NT2/D1 (cell line): ENCODE results near the gene MAP2K4.

ENCODE experiments used
- SUZ12 ChIP-seq: IDR thresholded peaks from 2 replicates; pipeline ENCODE4 v1.6.1; 2011; ENCODE audit not compliant: insufficient read length, insufficient read depth; ENCODE audit errors: extremely low read depth
- YY1 ChIP-seq: IDR thresholded peaks from 2 replicates; pipeline ENCODE4 v1.6.1; 2011; ENCODE audit not compliant: insufficient read length, insufficient read depth
- ZNF274 ChIP-seq: IDR thresholded peaks from 2 replicates; pipeline ENCODE4 v1.6.1; 2011; ENCODE audit warnings: mild to moderate bottlenecking, low read depth, low read length

DNA sequence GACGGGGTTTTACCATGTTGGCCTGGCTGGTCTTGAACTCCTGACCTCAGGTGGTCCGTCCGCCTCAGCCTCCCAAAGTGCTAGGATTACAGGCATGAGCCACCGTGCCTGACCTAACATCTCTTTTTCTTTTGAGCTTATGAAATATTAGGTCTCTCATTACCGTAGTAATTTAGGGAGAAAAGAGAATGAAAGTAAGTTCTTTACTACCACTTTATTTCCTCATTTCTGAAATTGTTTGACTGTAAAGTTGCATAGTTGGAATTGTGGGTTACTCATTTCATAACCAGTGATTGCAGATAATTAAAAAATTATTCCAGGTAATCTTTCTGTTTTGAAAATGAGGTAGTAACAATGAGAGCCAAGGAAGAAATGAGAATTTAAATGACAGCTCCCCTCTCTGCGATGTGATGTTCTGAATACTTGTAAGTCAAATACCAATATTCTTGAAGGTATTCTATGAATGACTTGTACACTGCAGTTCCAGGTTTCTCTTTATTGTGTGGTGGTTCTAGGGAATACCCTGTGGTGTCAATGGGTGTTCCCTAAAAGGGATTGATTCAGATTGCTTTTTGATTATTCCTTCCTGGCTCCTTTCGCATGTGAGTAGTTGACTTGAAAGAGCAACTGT lies 28.3 kb downstream of the MAP2K4 start:
- TF ChIP-seq SUZ12: no peak
- no peak for TF ChIP-seq ZNF274
- no peak for TF ChIP-seq YY1
